ENCODE measurements around the gene LRRC49. TPM values are rescaled to one million over a fixed set of nuclear protein-coding genes. Genes with fewer than 3 reads are reported as not detected.

Gene LRRC49
- total RNA-seq, 6 experiments from 2014 or later = 0.25 to 0.79 (median 0.57) TPM

GRCh38 chr15:71082803-71083202 is 190.2 kb downstream of the LRRC49 start:
- intact Hi-C loops (cut with DNase I) = no loop called here
- H3K36me3 ChIP-seq = no peaks in the 10 kb centered on the region
- H3K4me1 ChIP-seq = no peaks in the 10 kb centered on the region
- no peak for TF ChIP-seq POLR2A (IDR thresholded peaks at IDR 0.05)
- TF ChIP-seq CTCF (IDR thresholded peaks at IDR 0.05) = no peak
- no peak overlapping the region for H3K4me3 ChIP-seq
- DNase-seq (no peak), ATAC-seq (no peak)
- no peaks in the 10 kb centered on the region for H3K27me3 ChIP-seq
- no peak overlapping the region for H3K27ac ChIP-seq
- WGBS (ENCODE audit: insufficient coverage, low coverage, low lambda C conversion rate, missing lambda C conversion rate) = 34% methylated on average over 4 of the region's 5 CpGs
- H3K9me3 ChIP-seq = no peaks in the 10 kb centered on the region

- TF ChIP-seq CTCF (IDR thresholded peaks at IDR 0.05) (no peak), POLR2A (IDR thresholded peaks at IDR 0.05) (no peak)
- H3K9me3 ChIP-seq = no peaks in the 10 kb centered on the region
- DNase-seq = no peak
- no peaks in the 10 kb centered on the region for H3K4me1 ChIP-seq
- WGBS (ENCODE audit: insufficient coverage, low coverage, low lambda C conversion rate, missing lambda C conversion rate) = 82% methylated on average over 3 of the region's 5 CpGs
- H3K36me3 ChIP-seq = no peaks in the 10 kb centered on the region
- no peak overlapping the region for H3K4me3 ChIP-seq
- no peak overlapping the region for H3K27ac ChIP-seq
- no peak for ATAC-seq
- H3K27me3 ChIP-seq = no peaks in the 10 kb centered on the region
- intact Hi-C loops (cut with DNase I) = no loop called here
Measured at GRCh38 chr15:71083349-71083748, 190.7 kb downstream of the LRRC49 start.

- Histone ChIP-seq H3K27me3 (no peaks in the 10 kb centered on the region), H3K4me3 (no peak overlapping the region), H3K27ac (no peak overlapping the region), H3K36me3 (no peaks in the 10 kb centered on the region), H3K4me1 (no peaks in the 10 kb centered on the region), H3K9me3 (no peaks in the 10 kb centered on the region)
- no peak for ATAC-seq
- intact Hi-C loops (cut with DNase I) = no loop called here
- no peak for DNase-seq
- WGBS (ENCODE audit: insufficient coverage, low coverage, low lambda C conversion rate, missing lambda C conversion rate) = 42% methylated on average over 2 of the region's 2 CpGs
- no peak for TF ChIP-seq POLR2A (IDR thresholded peaks at IDR 0.05)
- no peak for TF ChIP-seq CTCF (IDR thresholded peaks at IDR 0.05)
Measured at GRCh38 chr15:71084264-71084663, 191.6 kb downstream of the LRRC49 start.

GRCh38 chr15:71085809-71086208 is 193.2 kb downstream of the LRRC49 start:
- H3K36me3 ChIP-seq = no peaks in the 10 kb centered on the region
- no peak for DNase-seq
- intact Hi-C loops (cut with DNase I) = no loop called here
- ATAC-seq = no peak
- H3K27ac ChIP-seq = no peak overlapping the region
- H3K27me3 ChIP-seq = no peaks in the 10 kb centered on the region
- H3K4me3 ChIP-seq = no peak overlapping the region
- H3K9me3 ChIP-seq = no peaks in the 10 kb centered on the region
- TF ChIP-seq POLR2A (IDR thresholded peaks at IDR 0.05) = no peak
- TF ChIP-seq CTCF (IDR thresholded peaks at IDR 0.05) = no peak
- H3K4me1 ChIP-seq = no peaks in the 10 kb centered on the region
- WGBS (ENCODE audit: insufficient coverage, low coverage, low lambda C conversion rate, missing lambda C conversion rate) = 20% methylated on average over 2 of the region's 3 CpGs

- no peak overlapping the region for H3K27ac ChIP-seq
- H3K4me1 ChIP-seq = no peaks in the 10 kb centered on the region
- intact Hi-C loops (cut with DNase I) = no loop called here
- TF ChIP-seq CTCF (IDR thresholded peaks at IDR 0.05) = no peak
- no peak for TF ChIP-seq POLR2A (IDR thresholded peaks at IDR 0.05)
- no peaks in the 10 kb centered on the region for H3K9me3 ChIP-seq
- DNase-seq (no peak), ATAC-seq (no peak)
- no peak overlapping the region for H3K4me3 ChIP-seq
- no peaks in the 10 kb centered on the region for H3K27me3 ChIP-seq
- H3K36me3 ChIP-seq = no peaks in the 10 kb centered on the region
Measured at GRCh38 chr15:71088155-71088554, 195.5 kb downstream of the LRRC49 start.
